HG03457 (cell line): ENCODE results near the gene ZNF254.
"Not testable (repeated sequence)": the region's sequence is repeated elsewhere in the genome, so short reads cannot be mapped to it uniquely, and the experiment has no call there.

Experiments used
- ATAC-seq: cut with Tn5 transposase; IDR thresholded peaks from one replicate; pipeline ENCODE4 v1.9.1; 2021; ENCODE audit warnings: moderate number of reproducible peaks; ENCODE audit not compliant: unreplicated experiment

Gene ZNF254

DNA sequence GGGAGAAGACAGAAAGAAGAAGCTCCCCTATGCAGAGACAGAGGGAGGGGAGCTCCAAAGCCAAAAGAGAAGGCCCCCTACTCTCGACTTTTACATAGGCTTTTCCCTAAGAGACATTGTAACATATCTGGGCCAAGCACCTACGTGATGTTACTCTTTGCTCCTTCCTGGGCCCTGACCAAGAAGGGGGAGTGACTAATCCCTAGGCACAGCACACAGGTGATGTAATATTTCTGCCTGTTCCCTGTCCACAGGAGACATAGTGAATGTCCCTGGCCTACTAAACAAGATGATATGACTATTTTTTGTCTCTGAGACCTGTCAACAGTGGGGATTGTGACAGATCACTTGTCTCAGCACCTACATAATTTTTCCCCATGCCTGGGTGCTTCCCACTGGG lies 15.9 kb upstream of the ZNF254 start:
- ATAC-seq: no peak

DNA sequence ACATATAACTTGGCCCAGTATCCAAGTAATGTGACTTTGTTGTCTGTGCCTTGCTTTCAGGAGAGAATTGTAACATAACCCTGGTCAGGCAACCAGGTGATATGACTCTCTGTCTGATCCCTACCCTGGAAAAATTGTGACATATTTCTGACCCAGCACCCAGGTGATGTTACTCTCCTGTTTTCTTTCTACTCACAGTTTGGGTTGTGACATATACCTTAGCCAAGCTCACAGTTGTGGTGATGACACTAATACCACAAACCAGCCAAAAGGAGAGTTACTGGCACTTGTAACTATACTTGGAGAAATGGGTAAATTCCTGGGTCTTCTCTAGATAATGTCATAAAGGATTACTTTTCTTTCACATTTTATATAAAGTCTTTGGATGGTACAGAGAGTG lies 14.3 kb upstream of the ZNF254 start:
- ATAC-seq: no peak

DNA sequence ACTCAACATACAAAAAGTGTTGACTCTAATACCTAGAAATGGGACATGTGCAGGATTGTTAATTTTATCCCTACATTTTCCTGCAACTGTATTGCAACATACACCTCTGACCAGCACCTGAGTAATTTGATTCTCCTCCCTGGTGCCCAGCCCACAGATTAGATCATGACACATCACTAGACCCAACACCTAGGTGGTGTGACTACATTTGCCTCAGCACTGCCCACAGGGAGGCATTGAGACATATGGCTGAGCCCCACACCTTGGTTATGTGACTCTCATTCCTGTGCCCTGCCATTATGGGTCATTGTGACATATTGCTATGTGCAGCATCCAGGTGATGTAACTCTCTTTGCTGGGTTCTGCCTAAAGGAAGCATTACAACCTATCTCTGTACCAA lies 13.2 kb upstream of the ZNF254 start:
- no peak for ATAC-seq

DNA sequence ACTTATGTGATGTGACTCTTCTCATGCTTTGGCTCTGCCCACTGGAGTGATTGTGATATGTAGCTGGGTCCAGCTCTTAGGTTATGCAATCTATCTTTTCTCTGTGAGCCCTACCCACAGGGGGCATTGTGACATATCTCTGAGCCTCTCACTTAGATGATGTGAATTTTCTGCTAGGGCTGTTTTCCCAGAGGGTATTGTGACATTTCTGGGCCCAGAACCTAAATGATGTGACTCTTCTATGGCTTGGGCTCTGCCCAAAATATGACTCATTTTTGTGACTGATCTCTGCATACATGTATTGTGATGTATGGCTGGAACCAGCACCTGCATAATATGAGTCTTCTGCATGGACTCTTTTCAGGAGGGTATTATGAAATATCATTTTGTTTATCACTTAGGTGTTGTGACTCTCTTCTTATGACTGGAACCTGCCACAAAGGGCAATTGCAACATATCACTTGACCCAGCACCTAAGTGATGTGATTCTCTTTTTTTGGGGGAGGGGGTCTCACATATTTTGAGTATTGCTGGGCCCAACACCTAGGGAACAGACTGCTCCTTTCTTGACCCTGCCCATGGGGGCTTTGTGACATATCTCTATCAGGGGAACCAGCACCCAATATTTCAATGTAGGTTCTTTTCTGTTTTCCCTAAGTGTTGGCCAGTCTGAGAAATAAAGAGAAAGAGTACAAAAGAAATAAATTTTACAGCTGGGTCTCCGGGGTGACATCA lies 12.1 kb upstream of the ZNF254 start:
- no peak for ATAC-seq

DNA sequence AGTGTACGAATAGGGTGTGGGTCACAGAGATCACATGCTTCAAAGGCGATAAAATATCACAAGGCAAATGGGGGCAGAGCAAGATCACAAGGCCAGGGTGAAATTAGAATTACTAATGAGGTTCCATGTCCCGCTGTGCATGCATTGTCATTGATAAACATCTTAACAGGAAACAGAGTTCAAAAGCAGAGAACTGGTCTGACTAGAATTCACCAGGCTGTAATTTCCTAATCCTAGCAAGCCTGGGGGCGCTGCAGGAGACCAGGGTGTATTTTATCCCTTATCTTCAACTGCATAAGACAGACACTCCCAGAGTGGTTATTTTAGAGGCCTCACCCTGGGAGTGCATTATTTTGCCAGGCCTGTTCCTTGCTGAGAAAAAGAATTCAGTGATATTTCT lies 11.5 kb upstream of the ZNF254 start:
- not testable (repeated sequence) for ATAC-seq

DNA sequence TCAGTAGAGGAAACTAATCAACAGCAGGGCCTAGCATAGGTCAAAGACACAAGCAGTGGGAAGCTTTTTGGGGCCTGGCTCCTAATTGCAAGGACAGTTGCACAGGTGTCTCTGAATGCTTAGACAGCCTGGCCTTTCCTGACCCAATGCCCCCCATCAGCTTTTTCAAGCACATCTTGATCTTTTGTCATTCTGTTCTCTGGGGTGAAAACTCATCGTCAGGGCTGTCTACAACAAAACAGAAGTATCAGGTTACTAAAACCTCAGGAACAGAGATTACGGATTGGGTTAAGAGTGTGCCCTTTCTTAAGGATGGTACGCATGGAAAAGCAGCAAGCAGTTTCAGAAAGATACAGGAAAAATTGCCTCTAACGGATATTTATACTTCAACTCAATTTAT lies 8.3 kb upstream of the ZNF254 start:
- ATAC-seq: no peak

DNA sequence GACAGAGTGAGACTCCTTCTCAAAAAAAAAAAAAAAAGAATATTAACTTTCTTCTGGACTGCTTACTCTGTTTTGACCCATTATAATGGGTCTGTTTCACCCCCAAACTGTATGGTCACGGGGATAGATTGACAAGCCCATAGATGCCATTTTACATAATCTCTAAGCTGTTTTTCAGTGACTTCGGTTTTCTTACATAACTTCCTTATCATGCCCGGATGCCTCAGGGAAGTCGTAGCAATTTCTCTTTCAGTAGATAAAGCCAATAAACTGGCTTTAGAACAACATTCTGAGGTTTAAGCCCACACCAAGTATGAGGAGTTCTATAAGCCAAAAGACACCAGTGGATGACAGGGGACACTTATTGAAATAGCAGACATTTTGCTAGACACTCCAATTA lies 5.9 kb upstream of the ZNF254 start:
- no peak for ATAC-seq

DNA sequence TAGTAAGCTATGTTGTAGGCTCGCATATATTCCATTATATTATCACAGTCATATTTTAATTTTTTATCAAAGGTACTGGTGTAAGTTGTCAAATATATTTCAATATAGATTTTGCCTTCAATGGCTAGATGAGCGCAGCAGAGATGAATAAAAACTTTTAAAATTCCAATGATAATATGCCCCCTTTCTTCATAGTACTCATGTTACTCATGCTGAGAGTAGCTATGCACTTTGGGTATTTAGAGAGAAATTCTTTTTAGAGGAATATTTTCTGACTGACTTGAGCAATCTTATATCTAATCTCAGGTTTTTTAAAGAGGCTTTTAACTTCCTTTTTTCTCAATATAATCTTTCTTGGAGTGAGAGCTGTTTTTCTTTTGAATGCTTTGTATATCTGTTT lies 11.4 kb downstream of the ZNF254 start:
- ATAC-seq: no peak

DNA sequence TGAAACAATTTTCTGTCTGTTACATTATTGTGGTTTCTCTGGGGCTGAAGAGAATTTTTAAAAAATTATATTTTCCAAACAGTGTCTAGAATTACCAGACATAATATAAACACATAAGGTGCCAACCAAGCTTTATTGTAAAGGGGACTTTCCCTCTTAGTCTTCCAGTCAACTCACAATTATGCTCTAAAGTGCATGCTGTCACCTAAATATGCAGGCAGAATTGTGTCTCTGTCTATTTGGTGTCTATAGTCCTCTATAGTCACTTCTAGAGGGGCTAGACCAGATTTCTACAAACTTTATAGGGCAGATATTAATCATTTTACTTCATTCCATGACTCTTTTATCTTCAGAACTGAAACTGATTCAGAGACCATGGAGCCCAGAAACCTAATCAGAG lies 12.8 kb downstream of the ZNF254 start:
- no peak for ATAC-seq

DNA sequence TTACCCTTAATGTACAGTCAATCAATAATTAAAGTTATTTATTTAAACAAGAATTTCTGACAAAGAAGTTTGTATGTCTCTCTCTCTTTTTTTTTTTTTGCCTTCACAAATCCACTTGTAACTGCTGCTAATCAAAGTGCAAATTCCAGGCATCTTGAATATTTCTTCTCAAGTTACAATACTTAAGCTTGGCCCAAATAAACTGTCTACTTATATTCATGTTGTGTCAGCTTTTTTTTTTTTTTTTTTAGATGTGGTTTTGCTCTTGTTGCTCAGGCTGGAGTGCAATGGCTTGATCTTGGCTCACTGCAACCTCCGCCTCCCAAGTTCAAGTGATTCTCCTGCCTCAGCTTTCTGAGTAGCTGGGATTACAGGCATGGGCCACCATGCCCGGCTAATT lies 13.6 kb downstream of the ZNF254 start:
- ATAC-seq: not testable (repeated sequence)

DNA sequence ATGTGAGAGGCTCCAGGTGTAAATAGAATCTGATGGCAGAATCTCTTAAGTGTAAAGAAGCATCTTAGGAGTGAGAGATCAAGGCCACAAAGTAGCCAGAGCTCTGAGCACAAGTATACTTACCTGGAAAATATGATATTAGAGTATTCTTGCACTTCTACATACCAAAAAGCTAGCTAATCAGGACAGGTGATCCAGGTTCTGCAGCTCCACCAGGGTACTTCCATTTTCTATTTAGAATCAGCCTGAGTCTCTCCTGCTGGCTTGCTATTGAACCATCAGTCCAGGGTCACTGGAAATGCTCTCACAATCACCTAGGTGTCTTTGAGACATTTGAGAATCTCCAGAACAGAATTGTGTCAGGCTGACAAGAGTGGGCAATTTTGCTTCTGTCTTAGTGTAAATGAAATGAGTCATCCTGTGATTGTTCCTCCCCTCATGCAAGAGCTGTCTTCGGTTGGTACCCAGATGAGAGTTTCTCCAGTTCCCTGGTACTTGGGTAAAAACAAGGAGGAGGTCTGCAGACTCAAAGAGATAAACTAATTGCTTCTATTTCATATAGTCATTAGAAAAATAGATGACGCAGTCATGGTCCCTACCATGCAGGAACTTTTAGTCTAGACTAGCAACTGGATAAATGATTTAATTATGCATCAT lies 14.6 kb downstream of the ZNF254 start:
- ATAC-seq: no peak

DNA sequence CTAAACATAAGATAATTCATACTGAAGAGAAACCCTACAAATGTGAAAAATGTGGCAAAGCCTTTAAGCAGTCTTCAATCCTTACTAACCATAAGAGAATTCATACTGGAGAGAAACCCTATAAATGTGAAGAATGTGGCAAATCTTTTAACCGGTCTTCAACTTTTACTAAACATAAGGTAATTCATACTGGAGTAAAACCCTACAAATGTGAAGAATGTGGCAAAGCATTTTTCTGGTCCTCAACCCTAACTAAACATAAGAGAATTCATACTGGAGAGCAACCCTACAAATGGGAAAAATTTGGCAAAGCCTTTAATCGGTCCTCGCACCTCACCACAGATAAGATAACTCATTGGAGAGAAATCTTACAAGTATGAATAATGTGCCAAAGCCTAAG lies 40.6 kb downstream of the ZNF254 start:
- no peak for ATAC-seq

DNA sequence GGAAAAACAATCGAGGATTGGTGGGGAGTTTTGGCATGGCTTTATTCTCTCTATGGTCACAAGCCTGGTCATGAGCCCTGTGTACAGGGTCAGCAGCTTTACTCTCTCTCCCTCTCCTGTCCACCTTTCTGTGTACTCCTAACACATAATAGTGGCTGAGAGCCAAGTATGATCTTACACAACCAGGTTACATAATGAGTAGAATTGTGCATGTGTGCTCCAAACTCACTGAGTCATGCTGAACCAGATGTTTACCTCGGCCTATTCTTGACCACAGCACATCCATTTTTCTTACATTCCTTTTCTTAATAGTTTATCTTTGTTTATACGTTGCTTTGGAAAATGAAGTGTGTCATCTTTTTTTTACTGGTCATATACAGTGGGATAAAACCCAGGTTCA lies 53.1 kb downstream of the ZNF254 start:
- no peak for ATAC-seq

DNA sequence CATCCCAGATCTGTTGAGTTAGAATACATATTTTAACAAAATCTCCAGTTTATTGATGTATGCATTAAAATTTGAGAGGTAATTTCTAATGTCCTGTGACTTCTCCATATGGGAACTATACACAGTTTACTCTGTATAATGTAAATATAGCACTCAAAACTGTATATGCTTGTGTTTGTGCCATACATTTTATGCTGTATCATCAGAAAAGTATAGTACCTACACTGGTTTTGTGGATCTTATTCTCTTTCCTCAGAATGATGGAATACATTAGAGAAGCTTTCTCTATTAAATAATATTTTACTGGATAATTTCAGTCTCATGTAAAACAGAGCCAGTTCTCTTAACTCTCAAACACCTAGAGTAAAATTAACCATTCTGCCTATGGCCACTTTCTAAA lies 53.6 kb downstream of the ZNF254 start:
- ATAC-seq: no peak

DNA sequence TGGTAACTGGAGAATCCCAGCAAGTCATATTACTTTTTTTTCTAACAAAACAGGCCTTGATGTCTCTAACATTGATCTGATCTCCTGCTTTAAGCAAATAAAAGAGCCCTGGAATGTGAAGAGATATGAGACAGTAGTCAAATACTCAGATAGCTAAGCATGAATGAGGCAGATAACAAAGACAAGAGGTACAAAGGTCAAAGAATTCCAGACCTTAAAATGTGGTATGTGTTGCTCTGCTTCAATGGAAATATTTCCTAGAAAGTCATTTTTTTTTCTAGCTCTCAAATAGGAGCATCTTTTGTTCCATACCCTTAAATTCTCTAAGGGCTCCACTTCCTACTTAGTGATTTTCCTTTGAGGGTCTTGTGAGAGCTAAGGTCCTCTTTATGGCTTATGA lies 54.6 kb downstream of the ZNF254 start:
- no peak for ATAC-seq

DNA sequence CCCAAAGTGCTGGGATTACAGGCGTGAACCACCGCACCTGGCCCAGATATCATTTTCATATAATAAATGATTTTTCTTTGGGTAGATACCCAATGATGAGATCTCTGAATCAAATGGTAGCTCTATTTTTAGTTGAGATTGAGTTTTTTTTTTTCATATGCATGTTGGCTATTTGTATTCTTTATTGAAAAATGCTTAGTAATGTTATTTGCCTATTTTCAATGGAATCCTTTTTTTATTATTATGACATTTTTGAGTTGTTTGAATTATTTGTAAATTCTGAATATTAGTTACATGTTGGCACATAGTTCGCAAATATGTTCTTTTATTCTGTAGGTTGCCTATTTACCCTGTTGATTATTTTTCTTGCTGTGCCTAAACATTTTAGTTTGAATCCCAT lies 55.8 kb downstream of the ZNF254 start:
- ATAC-seq: no peak

DNA sequence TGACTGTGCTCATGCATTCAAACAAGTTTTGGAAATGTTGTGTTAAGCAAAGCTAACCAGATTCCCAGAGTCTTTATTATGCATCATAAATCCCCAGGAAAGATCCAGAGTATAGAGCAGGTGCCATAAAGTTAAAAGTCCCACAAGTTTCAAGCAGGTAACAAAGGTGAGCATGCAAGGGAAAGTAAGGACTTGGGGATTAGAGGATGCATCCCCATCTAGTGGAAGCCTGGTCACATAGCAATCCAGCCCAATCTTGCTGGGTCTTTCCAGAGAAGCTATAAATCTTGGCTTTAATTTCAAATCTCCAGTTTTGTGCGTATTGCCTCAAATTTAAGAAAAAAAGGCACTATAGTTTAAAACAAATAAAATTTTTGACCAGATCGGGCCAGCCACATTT lies 72.7 kb downstream of the ZNF254 start:
- no peak for ATAC-seq

DNA sequence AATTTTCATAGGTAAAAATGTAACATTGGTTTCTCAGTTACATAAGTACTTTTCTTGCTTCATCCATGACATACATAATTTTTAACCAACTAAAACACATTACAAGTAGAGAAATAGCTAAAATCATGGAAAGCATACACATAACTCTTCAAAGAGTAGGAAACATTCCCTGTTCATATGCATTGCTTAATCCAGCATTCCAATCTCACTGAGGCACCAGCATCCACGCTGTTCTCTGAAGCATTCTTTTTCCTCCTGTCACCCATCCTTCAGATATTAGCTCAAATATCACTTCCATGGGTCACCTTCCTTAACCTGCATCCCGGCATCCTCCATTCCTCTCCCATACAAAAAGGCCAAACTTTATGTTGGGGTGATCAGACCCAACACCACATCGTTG lies 79.1 kb downstream of the ZNF254 start:
- ATAC-seq: no peak

DNA sequence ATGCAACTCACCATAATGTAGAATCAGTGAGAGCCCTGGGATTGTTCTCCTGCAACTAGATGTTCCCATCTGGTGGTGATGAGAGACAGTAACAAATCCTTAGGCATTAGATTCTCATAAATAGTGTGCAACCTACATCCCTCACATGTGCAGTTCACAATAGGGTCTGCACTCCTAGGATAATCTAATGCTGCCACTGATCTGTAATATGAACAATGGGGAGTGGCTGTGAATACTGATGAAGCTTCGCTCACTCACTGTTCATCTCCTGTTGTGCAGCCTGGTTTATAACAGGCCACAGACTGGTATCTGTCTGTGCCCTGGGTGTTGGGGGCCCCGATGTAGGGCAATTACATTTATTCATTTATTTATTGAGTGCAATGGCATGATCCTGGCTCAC lies 86.9 kb downstream of the ZNF254 start:
- ATAC-seq: no peak

DNA sequence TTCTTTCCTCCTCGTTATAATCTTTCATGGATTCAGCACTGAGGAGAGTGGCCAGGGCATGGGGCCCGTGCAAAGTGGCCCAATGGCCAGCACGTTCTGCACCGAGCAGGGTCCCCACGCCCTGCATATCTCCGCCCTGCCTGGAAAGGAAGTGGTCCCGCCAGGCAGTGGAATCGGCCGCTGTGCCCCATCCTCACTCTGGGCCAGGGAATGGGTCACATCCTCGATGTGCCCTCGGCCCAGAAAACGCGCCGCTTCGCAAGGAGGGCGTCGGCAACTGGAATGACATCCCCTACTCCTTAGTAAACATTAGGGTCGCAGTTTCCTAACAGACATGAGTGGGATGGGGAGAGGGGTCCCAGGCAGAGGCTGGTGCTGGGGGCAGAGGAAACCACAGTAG lies 90.7 kb downstream of the ZNF254 start:
- no peak for ATAC-seq

DNA sequence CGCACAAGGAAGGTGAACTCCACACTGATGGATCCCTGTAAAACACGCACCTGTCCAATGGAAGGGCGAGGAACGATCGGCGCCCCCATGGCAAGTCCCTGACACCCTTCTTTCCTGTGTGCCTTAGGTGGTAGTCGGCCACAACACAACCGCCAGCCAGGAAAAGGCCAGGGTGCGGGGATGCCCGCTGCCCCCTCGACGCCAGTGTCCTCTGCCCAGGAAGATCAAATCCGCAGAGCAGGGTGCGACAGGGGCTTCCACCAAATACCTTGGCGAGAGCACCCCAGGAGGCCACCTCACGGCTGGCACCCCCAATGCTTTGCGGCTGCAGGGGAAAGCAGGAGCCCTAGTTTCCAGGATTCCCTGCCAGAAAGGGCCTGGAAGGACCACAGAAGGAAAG lies 91.2 kb downstream of the ZNF254 start:
- no peak for ATAC-seq
